OCI-LY3 (cell line): Measurements from ENCODE around the gene BRAT1.

Experiments
- CTCF ChIP-seq: fragments of 200-600, 300-600 bp; sonication (generic); IDR thresholded peaks from 2 replicates; pipeline ENCODE4 v1.5.1; 2014; ENCODE audit warnings: antibody characterized with exemption, low read length, low read depth
- EZH2phosphoT487 ChIP-seq: fragments of 200-600 bp; shearing (Covaris generic); IDR thresholded peaks from 2 replicates; pipeline ENCODE4 v1.6.1; 2018; ENCODE audit warnings: antibody characterized with exemption, mixed run types, low read depth

- TF ChIP-seq CTCF (no peak), EZH2phosphoT487 (no peak)
Observed at GRCh38 chr7:2569421-2569820, 14.1 kb upstream of the BRAT1 start.
